Measurements from ENCODE around the gene PDCD1.
"Not testable (repeated sequence)": the region's sequence is repeated elsewhere in the genome, so short reads cannot be mapped to it uniquely, and the experiment has no call there.

Gene PDCD1

GRCh38 chr2:241836292-241836691, 22.4 kb downstream of the PDCD1 start:
- no peak for TF ChIP-seq CTCF (IDR thresholded peaks at IDR 0.05; ENCODE audit: insufficient read depth, low read length)
- no peak for TF ChIP-seq GABPA (IDR thresholded peaks at IDR 0.05; ENCODE audit: low read depth)
- no peak for TF ChIP-seq POLR2AphosphoS5 (IDR thresholded peaks at IDR 0.05; ENCODE audit: low read depth)
- no peak for TF ChIP-seq REST (IDR thresholded peaks at IDR 0.05; ENCODE audit: insufficient replicate concordance, low read depth)
- TF ChIP-seq SPI1 (IDR thresholded peaks at IDR 0.05; ENCODE audit: borderline replicate concordance, low read depth) = no peak

GRCh38 chr2:241835611-241836010, 23.1 kb downstream of the PDCD1 start:
- DNase-seq (ENCODE audit: low read depth in 1 of 2, low spot score in 1 of 2) = no peak
- TF ChIP-seq GABPA (IDR thresholded peaks at IDR 0.05; ENCODE audit: low read depth) (no peak), POLR2AphosphoS5 (IDR thresholded peaks at IDR 0.05; ENCODE audit: low read depth) (no peak), CTCF (IDR thresholded peaks at IDR 0.05; ENCODE audit: insufficient read depth, low read length) (no peak), REST (IDR thresholded peaks at IDR 0.05; ENCODE audit: insufficient replicate concordance, low read depth) (no peak), SPI1 (IDR thresholded peaks at IDR 0.05; ENCODE audit: borderline replicate concordance, low read depth) (no peak)
- no peak overlapping the region for H3K4me3 ChIP-seq (replicated peaks; ENCODE audit: insufficient read depth, low read length)
- H3K27ac ChIP-seq (replicated peaks) = no peak overlapping the region
- peaks cover 13% of the 10 kb centered on the region for H3K27me3 ChIP-seq (ENCODE audit: insufficient read depth, poor library complexity, severe bottlenecking)

More at GRCh38 chr2:241836292-241836691, 22.4 kb downstream of the PDCD1 start:
- H3K27ac ChIP-seq (replicated peaks) = no peak overlapping the region
- no peak for DNase-seq (ENCODE audit: low read depth in 1 of 2, low spot score in 1 of 2)
- peaks cover 13% of the 10 kb centered on the region for H3K27me3 ChIP-seq (ENCODE audit: insufficient read depth, poor library complexity, severe bottlenecking)
- no peak overlapping the region for H3K4me3 ChIP-seq (replicated peaks; ENCODE audit: insufficient read depth, low read length)

- Histone ChIP-seq H3K4me3 (replicated peaks; ENCODE audit: insufficient read depth, low read length) (no peak overlapping the region), H3K27me3 (ENCODE audit: insufficient read depth, poor library complexity, severe bottlenecking) (peaks cover 13% of the 10 kb centered on the region), H3K27ac (replicated peaks) (no peak overlapping the region)
- DNase-seq (ENCODE audit: low read depth in 1 of 2, low spot score in 1 of 2) = no peak
- TF ChIP-seq REST (IDR thresholded peaks at IDR 0.05; ENCODE audit: insufficient replicate concordance, low read depth) = no peak
- TF ChIP-seq GABPA (IDR thresholded peaks at IDR 0.05; ENCODE audit: low read depth) = no peak
- no peak for TF ChIP-seq SPI1 (IDR thresholded peaks at IDR 0.05; ENCODE audit: borderline replicate concordance, low read depth)
- no peak for TF ChIP-seq CTCF (IDR thresholded peaks at IDR 0.05; ENCODE audit: insufficient read depth, low read length)
- TF ChIP-seq POLR2AphosphoS5 (IDR thresholded peaks at IDR 0.05; ENCODE audit: low read depth) = no peak
Observed at GRCh38 chr2:241834527-241835210, 24.0 kb downstream of the PDCD1 start.

- not testable (repeated sequence) for DNase-seq (ENCODE audit: low read depth in 1 of 2, low spot score in 1 of 2); H3K27ac ChIP-seq (replicated peaks); H3K4me3 ChIP-seq (replicated peaks; ENCODE audit: insufficient read depth, low read length)
- H3K27me3 ChIP-seq (ENCODE audit: insufficient read depth, poor library complexity, severe bottlenecking) = peaks cover 13% of the 10 kb centered on the region
Observed at GRCh38 chr2:241833756-241834526, 24.8 kb downstream of the PDCD1 start.

All from HL-60 (cell line).